GM21381 (cell line): ENCODE results near the gene CHMP4B.

Source experiments
- ATAC-seq: cut with Tn5 transposase; IDR thresholded peaks from one replicate; pipeline ENCODE4 v1.9.1; 2021; ENCODE audit warnings: mild to moderate bottlenecking, moderate library complexity; ENCODE audit not compliant: unreplicated experiment

Gene CHMP4B

GRCh38 chr20:33810885-33811775 is at the start of gene CHMP4B:
Gene CHMP4B (plus strand): TSS chr20:33811348. CDS start chr20:33811469, 121 bp downstream.
- ATAC-seq: peak; percentile 98

- no peak for ATAC-seq
Measured at GRCh38 chr20:33761698-33762250, 49.4 kb upstream of the CHMP4B start.

GRCh38 chr20:33765099-33765498 is 46.0 kb upstream of the CHMP4B start:
- no peak for ATAC-seq

- ATAC-seq: no peak
Measured at GRCh38 chr20:33765592-33765991, 45.6 kb upstream of the CHMP4B start.

GRCh38 chr20:33766686-33767085 is 44.5 kb upstream of the CHMP4B start:
- no peak for ATAC-seq

GRCh38 chr20:33767777-33768138 is 43.4 kb upstream of the CHMP4B start:
- no peak for ATAC-seq

GRCh38 chr20:33769043-33769442 is 42.1 kb upstream of the CHMP4B start:
- no peak for ATAC-seq

- no peak for ATAC-seq
Measured at GRCh38 chr20:33770005-33770404, 41.1 kb upstream of the CHMP4B start.

- ATAC-seq: no peak
Measured at GRCh38 chr20:33771938-33772337, 39.2 kb upstream of the CHMP4B start.

GRCh38 chr20:33772439-33772838 is 38.7 kb upstream of the CHMP4B start:
- ATAC-seq: no peak

GRCh38 chr20:33773412-33774089 is 37.6 kb upstream of the CHMP4B start:
- ATAC-seq: peak; percentile 45

GRCh38 chr20:33777816-33778215 is 33.3 kb upstream of the CHMP4B start:
- ATAC-seq: no peak

- no peak for ATAC-seq
Measured at GRCh38 chr20:33781133-33781532, 30.0 kb upstream of the CHMP4B start.

- ATAC-seq: no peak
Measured at GRCh38 chr20:33781945-33782344, 29.2 kb upstream of the CHMP4B start.

GRCh38 chr20:33783256-33783655 is 27.9 kb upstream of the CHMP4B start:
- ATAC-seq: no peak

- no peak for ATAC-seq
Measured at GRCh38 chr20:33783818-33784217, 27.3 kb upstream of the CHMP4B start.

GRCh38 chr20:33784225-33784624 is 26.9 kb upstream of the CHMP4B start:
- no peak for ATAC-seq

GRCh38 chr20:33785503-33785902 is 25.6 kb upstream of the CHMP4B start:
- ATAC-seq: no peak

- ATAC-seq: no peak
Measured at GRCh38 chr20:33787253-33787891, 23.8 kb upstream of the CHMP4B start.

- no peak for ATAC-seq
Measured at GRCh38 chr20:33788351-33789049, 22.6 kb upstream of the CHMP4B start.
